K562 (cell line): Measurements from ENCODE around the gene LRRC59. TPM values are rescaled to one million over a fixed set of nuclear protein-coding genes. Genes with fewer than 3 reads are reported as not detected.

Experiments
- C11orf30 ChIP-seq: fragments of 450-650 bp; IDR thresholded peaks from 2 replicates; pipeline ENCODE4 v1.6.1; 2016; ENCODE audit warnings: low read depth, mild to moderate bottlenecking
- CBX8 ChIP-seq: fragments of 200-600 bp; sonication (generic); IDR thresholded peaks from 2 replicates; pipeline ENCODE4 v1.6.1; 2012; ENCODE audit warnings: borderline replicate concordance, mixed run types, low read depth, mild to moderate bottlenecking, moderate library complexity, mixed read lengths, low read length, control low read depth, inconsistent platforms; ENCODE audit not compliant: poor library complexity, severe bottlenecking; ENCODE audit errors: extremely low read depth
- CHD2 ChIP-seq: IDR thresholded peaks from 2 replicates; pipeline ENCODE4 v1.6.1; 2011; ENCODE audit warnings: low read depth, low read length
- CREB1 ChIP-seq, 2 experiments: sonication (generic) in 1 of 2; formaldehyde crosslinking in 1 of 2; IDR thresholded peaks; 2 replicates each; pipeline versions ENCODE4 v1.6.1 to v1.8.0; 2012 to 2022; ENCODE audit warnings: inconsistent platforms in 1 of 2, mild to moderate bottlenecking in 1 of 2, missing genetic modification reagents in 1 of 2, moderate library complexity in 1 of 2
- EP400 ChIP-seq: fragments of 450-650 bp; IDR thresholded peaks from 2 replicates; pipeline ENCODE4 v1.6.1; 2017; ENCODE audit warnings: antibody characterized with exemption, mild to moderate bottlenecking, moderate library complexity
- FOXP1 ChIP-seq: sonication (generic); formaldehyde crosslinking; IDR thresholded peaks from 2 replicates; pipeline ENCODE4 v1.8.0; 2022; ENCODE audit warnings: mild to moderate bottlenecking, missing genetic modification reagents
- HOXB6 ChIP-seq: fragments of 250-450 bp; sonication (Bioruptor Pico); IDR thresholded peaks from 2 replicates; pipeline ENCODE4 v1.5.1; 2022; ENCODE audit warnings: mild to moderate bottlenecking, borderline replicate concordance
- IFI16 ChIP-seq: fragments of 250-450 bp; sonication (Bioruptor Pico); IDR thresholded peaks from 2 replicates; pipeline ENCODE4 v2.1.2; 2022; ENCODE audit warnings: mild to moderate bottlenecking, inconsistent platforms
- JUN ChIP-seq, 2 experiments: sonication (generic) in 1 of 2; formaldehyde crosslinking in 1 of 2; IDR thresholded peaks; 2 replicates each; pipeline versions ENCODE4 v1.6.1 to v1.8.0; 2012 to 2022; ENCODE audit warnings: borderline replicate concordance in 2 of 2, mild to moderate bottlenecking in 2 of 2, improper control_type of control experiment in 1 of 2, low read depth in 1 of 2, low read length in 1 of 2, missing genetic modification reagents in 1 of 2
- KLF13 ChIP-seq: fragments of 450-650 bp; IDR thresholded peaks from 2 replicates; pipeline ENCODE4 v1.6.1; 2016; ENCODE audit warnings: missing genetic modification characterization, low read depth, mild to moderate bottlenecking, missing compliant biosample characterization, moderate library complexity, borderline replicate concordance
- LARP7 ChIP-seq: fragments of 450-650 bp; IDR thresholded peaks from 2 replicates; pipeline ENCODE4 v1.6.1; 2016
- MTA1 ChIP-seq: fragments of 450-650 bp; IDR thresholded peaks from 2 replicates; pipeline ENCODE4 v1.6.1; 2017; ENCODE audit warnings: borderline replicate concordance
- SMAD4 ChIP-seq: fragments of 250-450 bp; sonication (Bioruptor Pico); conservative IDR thresholded peaks from 2 replicates; pipeline ENCODE4 v1.8.0; 2021; ENCODE audit warnings: inconsistent platforms, mild to moderate bottlenecking, moderate library complexity
- SMARCA4 ChIP-seq: fragments of 450-650 bp; IDR thresholded peaks from 2 replicates; pipeline ENCODE4 v1.6.1; 2016
- STAT5A ChIP-seq: IDR thresholded peaks from 2 replicates; pipeline ENCODE4 v1.6.1; 2012; ENCODE audit warnings: low read length, inconsistent platforms, borderline replicate concordance
- ZEB2 ChIP-seq: fragments of 450-650 bp; IDR thresholded peaks from 2 replicates; pipeline ENCODE4 v1.6.1; 2016
- ZKSCAN8 ChIP-seq: fragments of 200-800 bp; sonication (Bioruptor generic); IDR thresholded peaks from 2 replicates; pipeline ENCODE4 v1.6.1; 2016; ENCODE audit warnings: missing genetic modification characterization, missing compliant biosample characterization
- ZNF253 ChIP-seq: fragments of 250-450 bp; sonication (Bioruptor Pico); conservative IDR thresholded peaks from 2 replicates; pipeline ENCODE4 v1.6.1; 2021; ENCODE audit warnings: mild to moderate bottlenecking
- ZNF431 ChIP-seq: sonication (generic); formaldehyde crosslinking; IDR thresholded peaks from 2 replicates; pipeline ENCODE4 v1.8.0; 2022; ENCODE audit warnings: mild to moderate bottlenecking, missing genetic modification reagents
- ZNF444 ChIP-seq: fragments of 250-450 bp; sonication (Bioruptor Pico); IDR thresholded peaks from 2 replicates; pipeline ENCODE4 v1.4.0; 2020; ENCODE audit warnings: mild to moderate bottlenecking, moderate library complexity
- ZSCAN29 ChIP-seq: fragments of 450-650 bp; IDR thresholded peaks from 2 replicates; pipeline ENCODE4 v1.6.1; 2017
- polyA plus RNA-seq, 8 experiments: library from polyadenylated mRNA; depleted of rRNA in 4 of 8; stranded (reverse) in 5 of 8; unstranded in 3 of 8; fragments of >200 nt; fragmentation: Nextera tagmentation in 2 of 8; fragmentation: Illumina TruSeq in 1 of 8; extraction: Ambion mirVana in 2 of 8; extraction: Trizol in 1 of 8; gene quantifications; 2 replicates each; pipeline versions ENCODE4 v1.2.1 to v1.2.3, GENCODE V29; 2011 to 2014; ENCODE audit warnings: inconsistent platforms in 1 of 8, missing spikeins in 1 of 8
- total RNA-seq, 7 experiments: library from RNA; depleted of rRNA in 6 of 7; stranded (reverse); fragments of >200 nt in 6 of 7; fragmentation: Illumina TruSeq in 2 of 7; extraction: Trizol in 2 of 7; gene quantifications; 2 replicates each; pipeline versions ENCODE4 v1.2.1 to v1.2.3, GENCODE V29; 2011 to 2021; ENCODE audit warnings: low replicate concordance in 1 of 7
- TF ChIP-seq, protein P1 (sequence below): sonication (generic); formaldehyde crosslinking; IDR thresholded peaks from 2 replicates; pipeline ENCODE4 v1.8.0; 2022; ENCODE audit warnings: mild to moderate bottlenecking, low read depth, missing genetic modification reagents
- TF ChIP-seq, protein P2 (sequence below), 3 experiments: fragments of 200-800 bp in 1 of 3; sonication (Bioruptor generic) in 1 of 3; sonication (generic) in 1 of 3; formaldehyde crosslinking in 1 of 3; IDR thresholded peaks; 2 replicates each; pipeline versions ENCODE4 v1.6.1 to v1.8.0; 2016 to 2022; ENCODE audit warnings: mild to moderate bottlenecking in 2 of 3, missing compliant biosample characterization in 2 of 3, missing genetic modification characterization in 2 of 3, missing genetic modification reagents in 1 of 3
- TF ChIP-seq, protein P3 (sequence below): fragments of 450-650 bp; IDR thresholded peaks from 2 replicates; pipeline ENCODE4 v1.6.1; 2017; ENCODE audit warnings: mild to moderate bottlenecking, moderate library complexity

LRRC59 gene
- total and polyA plus RNA-seq, 9 of the 15 experiments (the other 6 are each of a cell fraction or from before 2014, with no cell fraction given): 27.8 to 244 (median 154) TPM

DNA sequence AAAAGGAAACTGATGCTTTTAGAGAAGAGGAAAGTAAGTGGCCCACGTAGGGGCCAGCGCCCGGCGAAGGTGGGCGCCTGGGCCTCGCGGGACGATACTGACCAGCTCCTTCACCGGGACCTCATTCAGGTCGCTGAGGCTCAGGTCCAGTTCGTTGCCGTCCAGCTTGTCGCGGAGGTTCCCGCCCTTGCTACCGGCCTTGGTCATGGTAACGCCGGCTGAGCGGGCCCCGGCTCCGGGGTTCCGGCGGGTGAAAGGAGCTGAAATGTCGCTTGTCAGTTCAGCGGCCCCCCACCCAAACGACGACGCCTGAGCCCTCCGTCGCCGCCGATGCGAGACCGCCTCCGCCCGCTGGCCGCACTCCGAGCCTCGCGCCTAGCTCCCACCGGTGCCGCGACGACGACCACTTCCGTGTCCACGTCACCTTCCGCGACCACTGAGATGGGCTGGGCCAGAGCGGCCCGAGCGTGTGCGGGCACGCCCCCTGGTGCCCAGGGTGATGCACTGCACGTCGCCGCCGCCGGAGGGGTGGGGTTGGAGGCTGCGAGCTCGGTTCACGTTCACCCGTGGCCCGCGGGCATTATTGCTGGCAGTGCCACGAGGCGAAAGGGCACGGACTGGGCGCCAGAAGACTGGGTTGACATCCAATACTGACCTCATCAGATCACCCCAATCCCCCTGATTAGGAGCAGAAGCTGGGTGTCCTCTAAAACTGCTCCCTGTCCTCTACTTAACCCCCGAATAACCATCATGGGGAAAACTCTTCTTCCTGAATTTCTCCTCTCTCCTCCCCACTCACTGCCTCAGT is at the start of gene LRRC59 (continued):
- TF ChIP-seq CBX8 (no peak), LARP7 (no peak), SMARCA4 (no peak), ZNF253 (CRISPR knock-in tag) (no peak), C11orf30 (peak; percentile 84), ZNF431 (0 out of 2 replicates have a peak, but pooled peaks have one; percentile 54), HOXB6 (no peak), SMAD4 (peak; percentile 73; the same call in 1 of the 2 replicates), JUN (IDR thresholded peaks at IDR 0.05; ENCODE audit: borderline replicate concordance, low read depth, low read length) (peak; percentile 86), JUN (CRISPR knock-in tag; IDR thresholded peaks at IDR 0.05; ENCODE audit: borderline replicate concordance) (peak; percentile 87; the same call in 1 of the 2 replicates), ZNF444 (CRISPR knock-in tag) (no peak), ZKSCAN8 (CRISPR knock-in tag) (no peak), ZEB2 (no peak), EP400 (peak; percentile 100), MTA1 (peak; percentile 40; the same call in 1 of the 2 replicates), STAT5A (peak; percentile 50; the same call in 1 of the 2 replicates), IFI16 (CRISPR knock-in tag) (no peak), FOXP1 (CRISPR knock-in tag) (peak; percentile 95; the same call in 1 of the 2 replicates), CHD2 (peak; percentile 17; the same call in 1 of the 2 replicates), KLF13 (peak; percentile 67; the same call in 1 of the 2 replicates), ZSCAN29 (no peak), CREB1 (IDR thresholded peaks at IDR 0.05) (peak; percentile 94), CREB1 (CRISPR knock-in tag; IDR thresholded peaks at IDR 0.05) (peak; percentile 98)
- TF ChIP-seq, protein P1, sequence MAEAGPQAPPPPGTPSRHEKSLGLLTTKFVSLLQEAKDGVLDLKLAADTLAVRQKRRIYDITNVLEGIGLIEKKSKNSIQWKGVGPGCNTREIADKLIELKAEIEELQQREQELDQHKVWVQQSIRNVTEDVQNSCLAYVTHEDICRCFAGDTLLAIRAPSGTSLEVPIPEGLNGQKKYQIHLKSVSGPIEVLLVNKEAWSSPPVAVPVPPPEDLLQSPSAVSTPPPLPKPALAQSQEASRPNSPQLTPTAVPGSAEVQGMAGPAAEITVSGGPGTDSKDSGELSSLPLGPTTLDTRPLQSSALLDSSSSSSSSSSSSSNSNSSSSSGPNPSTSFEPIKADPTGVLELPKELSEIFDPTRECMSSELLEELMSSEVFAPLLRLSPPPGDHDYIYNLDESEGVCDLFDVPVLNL (CRISPR knock-in tag): peak; percentile 43; the same call in 1 of the 2 replicates
- TF ChIP-seq, protein P2, sequence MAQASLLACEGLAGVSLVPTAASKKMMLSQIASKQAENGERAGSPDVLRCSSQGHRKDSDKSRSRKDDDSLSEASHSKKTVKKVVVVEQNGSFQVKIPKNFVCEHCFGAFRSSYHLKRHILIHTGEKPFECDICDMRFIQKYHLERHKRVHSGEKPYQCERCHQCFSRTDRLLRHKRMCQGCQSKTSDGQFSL (CRISPR knock-in tag; IDR thresholded peaks at IDR 0.05): peak; percentile 75; the same call in 1 of the 2 replicates
- TF ChIP-seq, protein P2 (tag; IDR thresholded peaks at IDR 0.05): no peak
- TF ChIP-seq, protein P3, sequence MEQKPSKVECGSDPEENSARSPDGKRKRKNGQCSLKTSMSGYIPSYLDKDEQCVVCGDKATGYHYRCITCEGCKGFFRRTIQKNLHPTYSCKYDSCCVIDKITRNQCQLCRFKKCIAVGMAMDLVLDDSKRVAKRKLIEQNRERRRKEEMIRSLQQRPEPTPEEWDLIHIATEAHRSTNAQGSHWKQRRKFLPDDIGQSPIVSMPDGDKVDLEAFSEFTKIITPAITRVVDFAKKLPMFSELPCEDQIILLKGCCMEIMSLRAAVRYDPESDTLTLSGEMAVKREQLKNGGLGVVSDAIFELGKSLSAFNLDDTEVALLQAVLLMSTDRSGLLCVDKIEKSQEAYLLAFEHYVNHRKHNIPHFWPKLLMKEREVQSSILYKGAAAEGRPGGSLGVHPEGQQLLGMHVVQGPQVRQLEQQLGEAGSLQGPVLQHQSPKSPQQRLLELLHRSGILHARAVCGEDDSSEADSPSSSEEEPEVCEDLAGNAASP: no peak
